Measurements from ENCODE around the gene YIPF1. TPM values are rescaled to one million over a fixed set of nuclear protein-coding genes. Genes with fewer than 3 reads are reported as not detected.
A peak's percentile ranks its signal among the peaks of the same experiment; 100 is the strongest.

YIPF1 gene
- polyA plus RNA-seq, 3 donors = 24.4 to 51.9 (median 42.1) TPM

GRCh38 chr1:53899708-53900107 is 10.1 kb upstream of the YIPF1 start:
- H3K4me1 Mint-ChIP-seq = peaks cover 4% of the 10 kb centered on the region
- peaks cover 0 to under 1% of the 10 kb centered on the region in 2 donors for H3K36me3 Mint-ChIP-seq
- no peak overlapping the region for H3K27ac ChIP-seq (ENCODE audit: low read depth in 1 of 2, low read length in 2 of 2)
- no peak overlapping the region for H3K4me3 Mint-ChIP-seq
- H3K9ac ChIP-seq (ENCODE audit: insufficient read depth, low read length, poor library complexity, severe bottlenecking) = no peak overlapping the region
- no peaks in the 10 kb centered on the region for H3K9me3 ChIP-seq (replicated peaks in 1 of 2; ENCODE audit: control insufficient read depth in 1 of 2, insufficient read depth in 1 of 2, low read length in 2 of 2)
- WGBS (ENCODE audit: insufficient coverage) = 96% methylated on average over 3 of the region's 3 CpGs
- H3K4me2 ChIP-seq (replicated peaks; ENCODE audit: extremely low read depth, low read length, poor library complexity, severe bottlenecking) = no peak overlapping the region
- H3K4me3 ChIP-seq (replicated peaks in 1 of 3; ENCODE audit: low read depth in 2 of 3, low read length in 3 of 3) = no peak overlapping the region
- peak overlapping the region in 1 of 7 donors; percentile 32 for H3K27ac Mint-ChIP-seq
- H3K27me3 ChIP-seq (ENCODE audit: control insufficient read depth in 2 of 2, insufficient read depth in 2 of 2, low read length in 2 of 2) = no peaks in the 10 kb centered on the region
- no peak for TF ChIP-seq CTCF (IDR thresholded peaks at IDR 0.05)
- no peaks in the 10 kb centered on the region for H3K36me3 ChIP-seq (replicated peaks in 1 of 2; ENCODE audit: control insufficient read depth in 1 of 2, insufficient read depth in 2 of 2, low read length in 2 of 2)
- H2AFZ ChIP-seq (ENCODE audit: insufficient read depth, low read depth, low read length, poor library complexity, severe bottlenecking) = no peak overlapping the region
- H3K79me2 ChIP-seq (ENCODE audit: insufficient read depth, low read length) = no peaks in the 10 kb centered on the region
- H3K9me3 Mint-ChIP-seq = no peaks in the 10 kb centered on the region
- no peak for DNase-seq
- intact Hi-C loops (cut with micrococcal nuclease) = loop anchor here in 1 of 2 donors (10.0 kb wide), 1 partner anchor 155 kb away; the partner anchor contains the start of genes TCEANC2 and TMEM59
- H3K4me1 ChIP-seq (ENCODE audit: control insufficient read depth in 1 of 2, insufficient read depth in 2 of 2, low read length in 2 of 2) = no peaks in the 10 kb centered on the region
- no peaks in the 10 kb centered on the region for H4K20me1 ChIP-seq (ENCODE audit: insufficient read depth, low read length)
- peaks cover 0 to under 1% (median 0%) of the 10 kb centered on the region in 3 donors for H3K27me3 Mint-ChIP-seq (ENCODE audit: low read depth in 3 of 3)

DNA sequence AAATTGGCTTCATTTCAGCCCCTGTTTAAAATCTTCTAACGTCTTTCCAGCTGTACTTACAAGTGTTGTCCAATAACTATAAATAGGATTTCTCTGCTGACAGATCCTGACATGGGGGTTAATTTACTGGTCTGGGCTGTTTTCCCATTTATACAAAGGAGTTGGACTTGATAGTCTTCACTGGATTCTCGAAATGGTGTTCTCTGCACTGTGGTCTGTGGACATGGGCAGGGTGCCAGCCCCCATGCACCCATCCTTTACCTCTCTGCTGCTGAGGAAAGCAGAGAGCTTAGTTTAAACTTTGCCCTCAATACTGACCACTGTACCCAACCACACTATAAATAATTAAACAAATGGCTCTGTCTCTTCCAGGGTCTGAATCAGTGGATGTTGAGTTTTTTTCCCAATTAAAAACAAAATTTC is 9.6 kb upstream of the YIPF1 start:
- Mint-ChIP-seq H3K4me1 (peaks cover 4% of the 10 kb centered on the region), H3K36me3 (no peaks in the 10 kb centered on the region), H3K27ac (no peak overlapping the region), H3K4me3 (no peak overlapping the region), H3K9me3 (no peaks in the 10 kb centered on the region), H3K27me3 (ENCODE audit: low read depth in 3 of 3) (peaks cover 0 to 2% (median 0%) of the 10 kb centered on the region in 3 donors)
- no peak for TF ChIP-seq CTCF (IDR thresholded peaks at IDR 0.05)
- Histone ChIP-seq H3K36me3 (replicated peaks in 1 of 2; ENCODE audit: control insufficient read depth in 1 of 2, insufficient read depth in 2 of 2, low read length in 2 of 2) (no peaks in the 10 kb centered on the region), H3K4me3 (replicated peaks in 1 of 3; ENCODE audit: low read depth in 2 of 3, low read length in 3 of 3) (no peak overlapping the region), H3K9ac (ENCODE audit: insufficient read depth, low read length, poor library complexity, severe bottlenecking) (no peak overlapping the region), H3K9me3 (replicated peaks in 1 of 2; ENCODE audit: control insufficient read depth in 1 of 2, insufficient read depth in 1 of 2, low read length in 2 of 2) (no peaks in the 10 kb centered on the region), H3K27me3 (ENCODE audit: control insufficient read depth in 2 of 2, insufficient read depth in 2 of 2, low read length in 2 of 2) (no peaks in the 10 kb centered on the region), H3K4me1 (ENCODE audit: control insufficient read depth in 1 of 2, insufficient read depth in 2 of 2, low read length in 2 of 2) (no peaks in the 10 kb centered on the region), H3K27ac (ENCODE audit: low read depth in 1 of 2, low read length in 2 of 2) (no peak overlapping the region), H2AFZ (ENCODE audit: insufficient read depth, low read depth, low read length, poor library complexity, severe bottlenecking) (no peak overlapping the region), H3K79me2 (ENCODE audit: insufficient read depth, low read length) (no peaks in the 10 kb centered on the region), H4K20me1 (ENCODE audit: insufficient read depth, low read length) (no peaks in the 10 kb centered on the region), H3K4me2 (replicated peaks; ENCODE audit: extremely low read depth, low read length, poor library complexity, severe bottlenecking) (no peak overlapping the region)
- DNase-seq = no peak
- intact Hi-C loops (cut with micrococcal nuclease) = loop anchor here in 1 of 2 donors (10.0 kb wide), 1 partner anchor 156 kb away; the partner anchor contains the start of genes TCEANC2 and TMEM59
- WGBS (ENCODE audit: insufficient coverage) = no CpG with 5 or more reads among the region's 2 CpGs
